Testis (tissue), 2 donors: ENCODE data around the gene CORO1C.

Experiments used
- POLR2A ChIP-seq: fragments of 450-650 bp; IDR thresholded peaks from one replicate; pipeline ENCODE4 v1.6.1; 2017; ENCODE audit warnings: antibody characterized with exemption, mild to moderate bottlenecking, moderate library complexity
- TF ChIP-seq, protein P1 (sequence below), 3 experiments: fragments of 450-650 bp in 2 of 3; fragments of 200-600 bp in 1 of 3; sonication (generic) in 1 of 3; IDR thresholded peaks; one replicate each; pipeline ENCODE4 v1.5.1; 2016 to 2019; ENCODE audit warnings: antibody characterized with exemption in 3 of 3, mild to moderate bottlenecking in 2 of 3, moderate library complexity in 1 of 3

DNA sequence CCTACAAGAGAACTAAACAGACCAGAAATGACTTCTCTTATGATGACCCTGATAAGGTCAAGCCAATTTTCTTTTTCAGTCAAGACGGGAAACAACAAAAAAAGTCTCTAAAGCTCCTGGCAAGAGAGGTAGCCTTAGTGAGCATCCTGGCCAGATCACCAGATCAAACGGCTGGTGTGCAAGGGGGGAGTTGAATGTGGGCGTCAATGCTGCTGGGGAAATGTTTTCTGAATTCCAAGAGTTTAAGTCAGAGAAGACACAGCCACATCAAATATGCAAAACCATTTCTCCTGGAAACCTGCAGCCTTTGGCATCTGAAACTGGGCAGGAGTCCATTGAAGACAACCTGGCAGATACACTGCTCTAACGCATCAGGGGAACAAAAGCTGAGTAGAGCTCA, 81.6 kb downstream of the CORO1C start:
- no peak for TF ChIP-seq POLR2A
- TF ChIP-seq, protein P1, sequence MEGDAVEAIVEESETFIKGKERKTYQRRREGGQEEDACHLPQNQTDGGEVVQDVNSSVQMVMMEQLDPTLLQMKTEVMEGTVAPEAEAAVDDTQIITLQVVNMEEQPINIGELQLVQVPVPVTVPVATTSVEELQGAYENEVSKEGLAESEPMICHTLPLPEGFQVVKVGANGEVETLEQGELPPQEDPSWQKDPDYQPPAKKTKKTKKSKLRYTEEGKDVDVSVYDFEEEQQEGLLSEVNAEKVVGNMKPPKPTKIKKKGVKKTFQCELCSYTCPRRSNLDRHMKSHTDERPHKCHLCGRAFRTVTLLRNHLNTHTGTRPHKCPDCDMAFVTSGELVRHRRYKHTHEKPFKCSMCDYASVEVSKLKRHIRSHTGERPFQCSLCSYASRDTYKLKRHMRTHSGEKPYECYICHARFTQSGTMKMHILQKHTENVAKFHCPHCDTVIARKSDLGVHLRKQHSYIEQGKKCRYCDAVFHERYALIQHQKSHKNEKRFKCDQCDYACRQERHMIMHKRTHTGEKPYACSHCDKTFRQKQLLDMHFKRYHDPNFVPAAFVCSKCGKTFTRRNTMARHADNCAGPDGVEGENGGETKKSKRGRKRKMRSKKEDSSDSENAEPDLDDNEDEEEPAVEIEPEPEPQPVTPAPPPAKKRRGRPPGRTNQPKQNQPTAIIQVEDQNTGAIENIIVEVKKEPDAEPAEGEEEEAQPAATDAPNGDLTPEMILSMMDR (IDR thresholded peaks at IDR 0.05) = no peak
